ENCODE results near the gene VPREB3.

VPREB3 gene

DNA sequence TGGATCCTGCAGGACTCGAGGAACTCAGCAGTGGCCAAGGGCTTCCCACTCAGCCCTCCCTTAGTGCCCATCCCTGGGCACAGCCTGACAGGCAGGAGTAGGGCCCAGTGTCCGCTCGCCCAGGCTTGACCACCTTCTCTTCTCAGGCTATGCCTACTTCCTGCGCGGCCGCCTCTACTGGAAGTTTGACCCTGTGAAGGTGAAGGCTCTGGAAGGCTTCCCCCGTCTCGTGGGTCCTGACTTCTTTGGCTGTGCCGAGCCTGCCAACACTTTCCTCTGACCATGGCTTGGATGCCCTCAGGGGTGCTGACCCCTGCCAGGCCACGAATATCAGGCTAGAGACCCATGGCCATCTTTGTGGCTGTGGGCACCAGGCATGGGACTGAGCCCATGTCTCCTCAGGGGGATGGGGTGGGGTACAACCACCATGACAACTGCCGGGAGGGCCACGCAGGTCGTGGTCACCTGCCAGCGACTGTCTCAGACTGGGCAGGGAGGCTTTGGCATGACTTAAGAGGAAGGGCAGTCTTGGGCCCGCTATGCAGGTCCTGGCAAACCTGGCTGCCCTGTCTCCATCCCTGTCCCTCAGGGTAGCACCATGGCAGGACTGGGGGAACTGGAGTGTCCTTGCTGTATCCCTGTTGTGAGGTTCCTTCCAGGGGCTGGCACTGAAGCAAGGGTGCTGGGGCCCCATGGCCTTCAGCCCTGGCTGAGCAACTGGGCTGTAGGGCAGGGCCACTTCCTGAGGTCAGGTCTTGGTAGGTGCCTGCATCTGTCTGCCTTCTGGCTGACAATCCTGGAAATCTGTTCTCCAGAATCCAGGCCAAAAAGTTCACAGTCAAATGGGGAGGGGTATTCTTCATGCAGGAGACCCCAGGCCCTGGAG is 29.3 kb upstream of the VPREB3 start:
- intact Hi-C loops (cut with DNase I) = no loop called here

DNA sequence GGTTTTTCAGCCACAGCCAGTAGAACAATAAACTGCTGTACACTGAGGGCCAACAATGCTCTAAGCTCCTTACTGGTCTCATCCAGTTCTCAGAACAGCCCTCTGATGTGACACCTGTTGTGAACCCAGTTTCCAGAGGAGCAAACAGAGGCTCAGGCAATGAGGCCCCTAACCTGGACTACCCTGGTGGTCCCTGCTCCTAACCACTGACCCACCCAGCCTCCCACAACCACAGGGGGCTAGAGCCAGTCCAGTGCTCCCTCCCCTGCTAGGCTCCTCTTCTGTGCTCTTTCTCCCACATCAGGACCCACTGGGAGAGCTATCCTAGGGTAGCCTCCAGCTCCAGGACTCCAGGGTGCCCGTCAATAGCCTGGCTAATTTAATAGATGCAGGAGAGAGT is 28.5 kb upstream of the VPREB3 start:
- intact Hi-C loops (cut with DNase I) = no loop called here
- DNase-seq = peak in 2 of 10 donors; percentile 17 to 61

More for the DNA sequence above, 29.3 kb upstream of the VPREB3 start:
- peak in 2 of 10 donors; percentile 50 to 76 for DNase-seq

DNA sequence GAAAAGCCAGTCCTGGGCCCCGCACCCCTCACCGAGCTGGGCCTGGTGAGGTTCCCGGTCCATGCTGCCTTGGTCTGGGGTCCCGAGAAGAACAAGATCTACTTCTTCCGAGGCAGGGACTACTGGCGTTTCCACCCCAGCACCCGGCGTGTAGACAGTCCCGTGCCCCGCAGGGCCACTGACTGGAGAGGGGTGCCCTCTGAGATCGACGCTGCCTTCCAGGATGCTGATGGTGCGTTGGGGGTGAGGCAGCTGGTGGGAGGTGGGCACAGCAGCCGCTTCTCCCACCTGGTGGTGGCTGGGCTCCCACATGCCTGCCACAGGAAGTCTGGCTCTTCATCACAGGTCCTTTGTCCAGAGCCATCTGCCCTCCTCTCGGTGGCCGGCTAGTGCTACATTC is 28.0 kb upstream of the VPREB3 start:
- intact Hi-C loops (cut with DNase I) = no loop called here
- peak in 1 of 10 donors; percentile 75 for DNase-seq

DNA sequence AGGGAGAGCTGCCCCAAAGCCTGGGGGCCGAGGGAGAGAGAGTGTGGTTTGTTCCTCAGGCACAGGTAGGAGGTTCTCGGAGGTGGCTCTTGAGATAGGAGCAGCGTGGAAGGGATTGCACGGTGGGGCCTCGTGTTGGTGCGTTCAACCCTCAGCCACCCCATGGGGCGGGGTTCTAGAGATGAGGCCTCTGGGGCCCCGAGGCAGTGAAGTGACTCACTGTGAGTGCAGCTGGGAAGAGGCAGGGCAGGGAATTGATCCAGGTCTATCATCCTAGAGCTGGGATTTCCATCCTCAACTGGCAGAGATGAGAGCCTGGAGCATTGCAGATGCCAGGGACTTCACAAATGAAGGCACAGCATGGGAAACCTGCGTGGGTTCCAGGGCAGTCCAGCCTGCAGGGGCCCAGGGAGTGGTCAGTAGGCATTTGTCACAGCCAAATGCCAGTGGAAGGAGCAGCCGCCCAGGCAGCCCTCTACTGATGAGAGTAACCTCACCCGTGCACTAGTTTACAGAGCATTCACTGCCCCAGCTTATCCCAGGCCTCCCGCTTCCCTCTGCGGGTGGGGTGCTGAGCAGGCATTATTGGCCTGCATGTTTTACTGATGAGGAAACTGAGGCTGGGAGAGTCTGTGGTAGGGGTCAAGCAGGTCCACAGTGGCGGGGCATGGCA is 27.4 kb upstream of the VPREB3 start:
- peak in 1 of 10 donors; percentile 89 for DNase-seq
- intact Hi-C loops (cut with DNase I) = no loop called here

DNA sequence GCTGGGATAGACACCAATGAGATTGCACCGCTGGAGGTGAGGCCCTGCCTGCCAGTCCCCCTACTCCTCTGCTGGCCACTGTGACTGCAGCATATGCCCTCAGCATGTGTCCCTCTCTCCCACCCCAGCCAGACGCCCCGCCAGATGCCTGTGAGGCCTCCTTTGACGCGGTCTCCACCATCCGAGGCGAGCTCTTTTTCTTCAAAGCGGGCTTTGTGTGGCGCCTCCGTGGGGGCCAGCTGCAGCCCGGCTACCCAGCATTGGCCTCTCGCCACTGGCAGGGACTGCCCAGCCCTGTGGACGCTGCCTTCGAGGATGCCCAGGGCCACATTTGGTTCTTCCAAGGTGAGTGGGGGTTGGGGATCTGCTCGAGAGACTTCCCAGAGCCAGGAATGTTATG is 26.8 kb upstream of the VPREB3 start:
- peak; percentile 73 to 98 (median 83) for DNase-seq
- intact Hi-C loops (cut with DNase I) = no loop called here

- DNase-seq = peak in 2 of 10 donors; percentile 58 to 63
- intact Hi-C loops (cut with DNase I) = no loop called here
Measured at GRCh38 chr22:23780146-23780748, 26.0 kb upstream of the VPREB3 start.

DNA sequence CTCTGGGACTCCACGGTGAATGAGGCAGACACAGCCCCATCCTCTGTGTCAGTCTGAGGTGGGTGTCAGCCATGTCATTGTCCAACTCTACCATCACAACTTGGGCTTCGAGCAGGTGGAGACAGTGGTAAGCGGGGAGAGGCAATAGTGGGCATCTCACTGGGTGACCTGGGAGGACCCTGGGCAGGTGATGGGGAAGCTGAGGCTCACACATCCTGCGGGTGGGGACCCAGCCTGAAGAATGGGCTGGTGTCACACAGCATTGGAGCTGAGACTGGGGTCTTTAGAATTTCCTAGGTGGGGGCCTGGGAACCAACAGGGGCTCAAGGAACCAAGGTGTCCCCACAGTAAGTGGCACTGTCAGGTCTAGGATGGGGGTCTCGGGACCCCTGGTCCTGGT is 25.5 kb upstream of the VPREB3 start:
- intact Hi-C loops (cut with DNase I) = no loop called here
- peak in 1 of 10 donors; percentile 27 for DNase-seq

GRCh38 chr22:23779083-23779482 is 24.9 kb upstream of the VPREB3 start:
- intact Hi-C loops (cut with DNase I) = no loop called here
- DNase-seq = peak in 1 of 10 donors; percentile 76

GRCh38 chr22:23778577-23778900 is 24.3 kb upstream of the VPREB3 start:
- intact Hi-C loops (cut with DNase I) = no loop called here
- peak in 1 of 10 donors; percentile 60 for DNase-seq

GRCh38 chr22:23777776-23778576 is 23.8 kb upstream of the VPREB3 start:
- peak in 1 of 10 donors; percentile 13 for DNase-seq
- intact Hi-C loops (cut with DNase I) = no loop called here

DNA sequence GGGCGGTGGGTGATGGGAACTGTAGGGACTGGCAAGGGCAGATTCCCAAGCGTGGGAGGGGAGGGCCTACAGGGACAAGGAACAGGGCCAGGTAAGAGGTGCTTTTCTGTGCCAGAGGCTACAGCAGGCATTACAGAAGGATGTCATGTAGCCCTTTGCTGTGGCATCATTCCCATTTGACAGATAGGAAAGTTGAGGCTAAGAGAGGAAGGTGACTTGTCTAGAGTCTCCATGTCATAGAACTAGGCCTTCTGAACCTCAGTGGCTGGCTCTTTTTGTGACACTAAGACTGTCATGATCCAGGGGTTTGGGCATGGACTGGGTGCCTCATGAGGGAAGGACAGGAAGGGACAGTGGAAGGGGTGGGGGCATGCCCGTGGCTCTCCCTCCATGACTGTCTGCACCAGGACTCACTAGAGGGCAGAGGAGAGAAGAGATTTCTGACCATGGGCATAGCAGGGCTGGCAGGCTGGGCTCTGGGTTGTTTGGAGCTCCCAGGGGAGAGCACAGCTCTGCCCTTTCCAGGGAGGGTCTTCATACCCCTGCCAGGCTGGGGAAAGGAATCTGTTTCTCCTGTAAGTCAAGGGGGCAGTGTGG is 21.7 kb upstream of the VPREB3 start:
- no peak for DNase-seq
- intact Hi-C loops (cut with DNase I) = no loop called here

DNA sequence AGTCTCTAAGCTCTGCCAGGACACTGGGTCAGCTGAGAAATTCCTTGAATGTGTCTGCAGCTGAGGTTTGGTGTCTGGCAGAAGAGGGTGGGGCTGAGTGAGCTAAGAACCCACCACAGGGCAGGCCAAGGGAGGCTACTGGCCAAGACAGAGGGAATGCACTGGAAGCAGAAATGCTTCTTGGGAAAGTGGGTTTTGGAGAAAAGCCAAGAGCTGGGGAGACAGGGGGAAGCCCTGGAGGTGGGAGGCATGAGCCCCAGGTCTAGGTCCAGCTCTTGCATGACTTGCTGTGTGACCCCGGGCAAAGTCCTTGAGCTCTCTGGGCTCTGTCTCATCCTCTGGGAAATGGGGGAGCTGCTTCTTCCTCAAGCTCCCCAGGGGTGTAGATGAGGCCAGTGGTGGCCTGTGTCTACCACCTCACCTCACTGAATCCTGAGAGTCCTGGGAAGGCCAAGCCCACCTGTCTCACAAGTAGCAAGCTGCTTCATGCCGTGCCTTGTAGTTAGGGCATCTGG is 20.8 kb upstream of the VPREB3 start:
- intact Hi-C loops (cut with DNase I) = no loop called here
- peak in 1 of 10 donors; percentile 49 for DNase-seq

DNA sequence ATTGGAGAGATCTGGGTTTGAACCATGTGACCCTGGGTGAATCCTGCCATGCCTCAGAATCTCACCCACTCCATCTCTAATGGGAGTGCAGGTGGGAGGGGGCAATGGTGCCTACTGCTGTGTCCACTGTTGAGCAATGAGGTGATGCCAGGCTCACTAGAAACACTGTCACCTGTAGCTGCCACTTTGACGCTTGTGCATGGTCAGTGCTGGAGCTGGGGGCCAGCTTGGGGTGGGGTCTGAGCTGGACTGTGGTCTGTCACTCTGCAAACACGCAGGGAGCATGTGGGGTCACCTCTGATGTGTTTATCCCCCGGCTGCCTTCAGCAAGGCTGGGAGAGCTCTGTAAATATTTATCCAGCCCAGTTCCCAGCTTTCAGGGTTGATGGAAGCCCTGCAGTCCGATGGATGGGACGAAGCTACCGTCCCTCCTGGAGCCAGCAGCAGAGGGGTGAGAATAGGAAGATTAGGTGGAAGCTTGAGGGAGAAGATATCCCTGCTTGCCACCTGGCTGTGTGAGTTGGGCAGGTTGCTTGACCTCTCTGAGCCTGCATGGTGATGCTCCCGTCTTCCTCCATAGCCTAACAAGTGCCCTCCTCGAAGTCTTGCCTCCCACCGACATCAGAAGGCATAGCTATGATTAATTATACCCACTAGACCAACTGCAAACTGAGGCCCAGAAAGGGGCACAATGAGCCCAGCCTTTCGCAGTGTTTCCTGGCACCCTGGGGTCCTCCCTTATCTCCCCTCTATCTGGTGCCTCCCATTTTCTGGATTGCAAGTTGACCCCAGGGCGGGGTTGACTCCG is 20.1 kb upstream of the VPREB3 start:
- peak in 1 of 10 donors; percentile 64 for DNase-seq
- intact Hi-C loops (cut with DNase I) = no loop called here

- DNase-seq = no peak
- intact Hi-C loops (cut with DNase I) = no loop called here
Measured at GRCh38 chr22:23773483-23774113, 19.4 kb upstream of the VPREB3 start.

- intact Hi-C loops (cut with DNase I) = no loop called here
- peak in 3 of 10 donors; percentile 15 to 85 (median 42) for DNase-seq
Measured at GRCh38 chr22:23772649-23773473, 18.6 kb upstream of the VPREB3 start, which contains the start of gene MMP11. MMP11 (plus strand) TSS chr22:23772849; CDS start chr22:23772871, 22 bp downstream.

DNA sequence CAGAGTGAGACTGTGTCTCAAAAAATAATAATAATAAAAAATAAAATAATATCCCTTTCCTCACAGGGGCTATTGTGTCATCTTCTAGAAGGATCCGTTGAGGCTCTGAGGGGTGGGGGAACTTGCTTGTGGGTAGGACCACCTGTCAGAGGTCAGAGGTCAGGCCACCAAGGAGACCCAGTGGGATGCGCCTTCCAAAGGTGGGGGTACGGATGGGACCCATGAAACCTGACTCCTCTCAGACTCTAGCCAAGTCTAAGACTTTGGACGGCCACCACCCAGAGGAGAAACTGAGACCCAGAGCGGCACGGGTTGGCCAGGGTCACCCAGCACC is 18.1 kb upstream of the VPREB3 start:
- intact Hi-C loops (cut with DNase I) = no loop called here
- DNase-seq = no peak

DNA sequence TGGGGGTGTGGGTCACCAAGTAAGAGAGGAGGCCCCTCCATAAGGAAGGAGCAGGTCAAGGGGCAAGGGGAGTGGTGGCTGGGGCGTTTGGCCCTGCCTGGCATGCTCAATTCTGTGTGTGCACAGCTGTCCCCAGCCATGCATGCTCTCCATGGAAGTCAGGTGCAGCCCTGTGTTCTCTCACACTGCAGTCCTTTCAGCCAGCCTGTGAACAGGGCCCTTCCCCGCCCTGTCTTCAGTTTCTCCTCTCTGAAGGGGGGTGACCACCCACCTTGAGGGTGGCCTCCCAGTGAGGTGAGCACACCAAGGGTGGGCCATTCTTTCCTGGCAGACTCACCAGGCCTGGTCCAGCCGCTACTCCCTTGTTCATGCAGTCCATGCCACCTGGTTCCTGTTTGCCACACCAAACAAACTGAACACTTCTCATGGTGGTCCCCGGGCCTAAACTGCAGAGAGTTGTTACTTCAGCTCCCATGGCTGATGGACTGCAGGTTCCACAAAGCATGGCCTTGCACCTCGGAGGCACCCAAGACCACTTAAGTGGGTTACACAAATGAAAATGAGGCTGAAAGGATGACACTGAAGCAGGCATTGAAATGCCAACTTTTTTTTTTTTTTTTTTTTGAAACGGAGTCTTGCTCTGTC is 15.2 kb upstream of the VPREB3 start:
- DNase-seq = peak in 1 of 10 donors; percentile 66
- intact Hi-C loops (cut with DNase I) = loop anchor here (5.0 kb wide), 1 partner anchor 78 kb away; no protein-coding TSS in a partner anchor
